ENCODE results near the gene RFC5.

DNA sequence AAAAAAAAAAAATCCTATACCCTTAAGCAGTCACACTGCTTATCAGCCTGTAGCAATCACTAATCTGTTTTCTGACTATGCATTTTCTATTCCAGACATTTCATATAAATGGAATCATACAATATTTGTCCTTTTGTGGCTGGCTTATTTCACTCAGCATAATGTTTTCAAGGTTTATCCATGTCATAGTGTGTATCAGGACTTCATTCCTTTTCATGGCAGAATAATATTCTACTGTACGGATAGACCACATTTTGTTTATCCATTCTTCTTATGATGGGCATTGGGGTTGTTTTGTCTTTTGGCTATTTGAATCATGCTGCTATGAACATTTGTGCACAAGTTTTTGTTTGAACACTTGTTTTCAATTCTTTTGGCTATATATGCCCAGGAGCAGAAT lies 39.1 kb upstream of the RFC5 start:
- TF ChIP-seq, protein P1, sequence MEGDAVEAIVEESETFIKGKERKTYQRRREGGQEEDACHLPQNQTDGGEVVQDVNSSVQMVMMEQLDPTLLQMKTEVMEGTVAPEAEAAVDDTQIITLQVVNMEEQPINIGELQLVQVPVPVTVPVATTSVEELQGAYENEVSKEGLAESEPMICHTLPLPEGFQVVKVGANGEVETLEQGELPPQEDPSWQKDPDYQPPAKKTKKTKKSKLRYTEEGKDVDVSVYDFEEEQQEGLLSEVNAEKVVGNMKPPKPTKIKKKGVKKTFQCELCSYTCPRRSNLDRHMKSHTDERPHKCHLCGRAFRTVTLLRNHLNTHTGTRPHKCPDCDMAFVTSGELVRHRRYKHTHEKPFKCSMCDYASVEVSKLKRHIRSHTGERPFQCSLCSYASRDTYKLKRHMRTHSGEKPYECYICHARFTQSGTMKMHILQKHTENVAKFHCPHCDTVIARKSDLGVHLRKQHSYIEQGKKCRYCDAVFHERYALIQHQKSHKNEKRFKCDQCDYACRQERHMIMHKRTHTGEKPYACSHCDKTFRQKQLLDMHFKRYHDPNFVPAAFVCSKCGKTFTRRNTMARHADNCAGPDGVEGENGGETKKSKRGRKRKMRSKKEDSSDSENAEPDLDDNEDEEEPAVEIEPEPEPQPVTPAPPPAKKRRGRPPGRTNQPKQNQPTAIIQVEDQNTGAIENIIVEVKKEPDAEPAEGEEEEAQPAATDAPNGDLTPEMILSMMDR (IDR thresholded peaks at IDR 0.05; ENCODE audit: insufficient read depth, low read depth, low read length): no peak
- TF ChIP-seq EZH2 (IDR thresholded peaks at IDR 0.05; ENCODE audit: insufficient read depth, low read length): no peak
